Smooth muscle cell (in vitro differentiated cells): ENCODE results near the gene CENPP. TPM values are rescaled to one million over a fixed set of nuclear protein-coding genes. Genes with fewer than 3 reads are reported as not detected.
A peak's percentile ranks its signal among the peaks of the same experiment; 100 is the strongest.

Experiments
- DNase-seq: peaks from one replicate; lab custom pipeline; 2025; ENCODE audit not compliant: unreplicated experiment; lab: John Stamatoyannopoulos, UW
- H2AFZ ChIP-seq: fragments of 200-600 bp; sonication (generic); 2 replicates; pipeline ENCODE4 v1.6.0; 2016; ENCODE audit warnings: antibody characterized with exemption, low read depth, mild to moderate bottlenecking
- H3F3A ChIP-seq: fragments of 200-600 bp; sonication (generic); 2 replicates; pipeline ENCODE4 v1.6.0; 2017; ENCODE audit warnings: antibody characterized with exemption, low read depth
- H3K27ac ChIP-seq: fragments of 200-600 bp; sonication (generic); 2 replicates; pipeline ENCODE4 v1.5.1; 2016; ENCODE audit warnings: low read depth, mild to moderate bottlenecking
- H3K27me3 ChIP-seq: fragments of 200-600 bp; sonication (generic); 2 replicates; pipeline ENCODE4 v1.6.1; 2016; ENCODE audit warnings: low read depth, mild to moderate bottlenecking
- H3K36me3 ChIP-seq: fragments of 200-600 bp; sonication (generic); 2 replicates; pipeline ENCODE4 v1.5.1; 2016; ENCODE audit warnings: low read depth
- H3K4me1 ChIP-seq: fragments of 200-600 bp; sonication (generic); 2 replicates; pipeline ENCODE4 v1.5.1; 2016; ENCODE audit warnings: low read depth
- H3K4me2 ChIP-seq: fragments of 200-600 bp; sonication (generic); 2 replicates; pipeline ENCODE4 v1.6.0; 2016; ENCODE audit warnings: mild to moderate bottlenecking
- H3K4me3 ChIP-seq: fragments of 200-600 bp; sonication (generic); 2 replicates; pipeline ENCODE4 v1.5.1; 2016; ENCODE audit warnings: mild to moderate bottlenecking
- H3K79me2 ChIP-seq: fragments of 200-600 bp; sonication (generic); 2 replicates; pipeline ENCODE4 v1.6.0; 2016; ENCODE audit warnings: low read depth, mild to moderate bottlenecking
- H3K9ac ChIP-seq: fragments of 200-600 bp; sonication (generic); 2 replicates; pipeline ENCODE4 v1.6.0; 2016; ENCODE audit warnings: low read depth
- H3K9me3 ChIP-seq: fragments of 200-600 bp; sonication (generic); replicated peaks from 2 replicates; pipeline ENCODE4 v1.5.1; 2016; ENCODE audit warnings: low read depth
- H4K20me1 ChIP-seq: fragments of 200-600 bp; sonication (generic); 2 replicates; pipeline ENCODE4 v1.6.0; 2016; ENCODE audit warnings: low read depth
- CTCF ChIP-seq: fragments of 200-600 bp; sonication (generic); IDR thresholded peaks from 2 replicates; pipeline ENCODE4 v1.5.1; 2017; ENCODE audit warnings: borderline replicate concordance, mild to moderate bottlenecking, antibody characterized with exemption; ENCODE audit not compliant: insufficient read depth, poor library complexity, severe bottlenecking
- WGBS: methylation state at CpG from one replicate; pipeline ENCODE4 v1.1.7; 2016; ENCODE audit warnings: low lambda C conversion rate; 5-methylcytosine and 5-hydroxymethylcytosine counted together
- polyA plus RNA-seq: library from polyadenylated mRNA; unstranded; fragments of >200 nt; fragmentation: Nextera tagmentation; extraction: Ambion mirVana; gene quantifications from 2 replicates; pipeline ENCODE4 v1.2.1, GENCODE V29; 2016
- total RNA-seq: library from RNA; depleted of rRNA; stranded (reverse); fragments of >200 nt; gene quantifications from 2 replicates; pipeline ENCODE4 v1.2.3, GENCODE V29; 2014

The CENPP gene
- total and polyA plus RNA-seq, 2 experiments from 2014 or later, result 4.2 to 17.5 TPM

GRCh38 chr9:92633614-92634278 is 308.0 kb downstream of the CENPP start:
- H3F3A ChIP-seq, result no peaks in the 10 kb centered on the region
- TF ChIP-seq CTCF, result no peak
- no peaks in the 10 kb centered on the region for H4K20me1 ChIP-seq
- H3K4me3 ChIP-seq, result no peak overlapping the region
- H3K9ac ChIP-seq, result no peak overlapping the region
- H3K79me2 ChIP-seq, result peaks cover 2% of the 10 kb centered on the region
- H3K4me1 ChIP-seq, result no peaks in the 10 kb centered on the region
- H2AFZ ChIP-seq, result no peak overlapping the region
- no peak overlapping the region for H3K27ac ChIP-seq
- no peak overlapping the region for H3K4me2 ChIP-seq
- H3K36me3 ChIP-seq, result peaks cover 3% of the 10 kb centered on the region
- H3K9me3 ChIP-seq, result no peaks in the 10 kb centered on the region
- no peak for DNase-seq
- WGBS, result 91% methylated on average over 9 of the region's 9 CpGs
- H3K27me3 ChIP-seq, result no peaks in the 10 kb centered on the region

- H3K36me3 ChIP-seq, result peaks cover 3% of the 10 kb centered on the region
- H3K79me2 ChIP-seq, result no peaks in the 10 kb centered on the region
- H2AFZ ChIP-seq, result no peak overlapping the region
- peak; percentile 95 for TF ChIP-seq CTCF
- H4K20me1 ChIP-seq, result no peaks in the 10 kb centered on the region
- WGBS, result 67% methylated on average over 35 of the region's 35 CpGs
- peak; percentile 18 for DNase-seq
- no peaks in the 10 kb centered on the region for H3K9me3 ChIP-seq
- no peak overlapping the region for H3K4me3 ChIP-seq
- no peak overlapping the region for H3K4me2 ChIP-seq
- H3K27me3 ChIP-seq, result no peaks in the 10 kb centered on the region
- no peak overlapping the region for H3K27ac ChIP-seq
- H3K9ac ChIP-seq, result no peak overlapping the region
- H3K4me1 ChIP-seq, result no peaks in the 10 kb centered on the region
- H3F3A ChIP-seq, result no peaks in the 10 kb centered on the region
Observed at GRCh38 chr9:92634712-92635605, 309.2 kb downstream of the CENPP start.

- Histone ChIP-seq H3K4me1 (no peaks in the 10 kb centered on the region), H4K20me1 (no peaks in the 10 kb centered on the region), H3K79me2 (no peaks in the 10 kb centered on the region), H3K9me3 (no peaks in the 10 kb centered on the region), H3F3A (no peaks in the 10 kb centered on the region), H3K36me3 (peaks cover 3% of the 10 kb centered on the region), H3K4me2 (no peak overlapping the region), H3K4me3 (no peak overlapping the region), H3K27me3 (no peaks in the 10 kb centered on the region), H3K27ac (no peak overlapping the region), H3K9ac (no peak overlapping the region), H2AFZ (no peak overlapping the region)
- DNase-seq, result no peak
- 93% methylated on average over 4 of the region's 4 CpGs for WGBS
- no peak for TF ChIP-seq CTCF
Observed at GRCh38 chr9:92635760-92636159, 310.0 kb downstream of the CENPP start.
